Tibial nerve (tissue), 4 donors: ENCODE measurements around the gene ANKMY1. TPM values are rescaled to one million over a fixed set of nuclear protein-coding genes. Genes with fewer than 3 reads are reported as not detected.

Experiments used
- DNase-seq, 2 donors: peaks; one replicate each; pipeline ENCODE4 v3.0.0-alpha.2; 2019; ENCODE audit warnings: low spot score in 2 of 2
- H3K27ac ChIP-seq, 4 donors: fragments of 200-600 bp; sonication (generic) in 3 of 4; one replicate each; pipeline ENCODE4 v1.5.1; 2017 to 2019; ENCODE audit warnings: mild to moderate bottlenecking in 1 of 4
- H3K27me3 ChIP-seq, 2 donors: fragments of 200-600 bp; sonication (generic) in 1 of 2; one replicate each; pipeline versions ENCODE4 v1.5.1 to v1.6.0; 2017 to 2019
- H3K36me3 ChIP-seq, 3 donors: fragments of 200-600 bp; sonication (generic); one replicate each; pipeline ENCODE4 v1.5.1; 2018 to 2019
- H3K4me1 ChIP-seq, 4 donors: fragments of 200-600 bp; sonication (generic) in 3 of 4; one replicate each; pipeline ENCODE4 v1.5.1; 2017 to 2019
- H3K4me3 ChIP-seq, 4 donors: fragments of 200-600 bp; sonication (generic) in 3 of 4; one replicate each; pipeline ENCODE4 v1.5.1; 2017 to 2019; ENCODE audit warnings: mild to moderate bottlenecking in 1 of 4, moderate library complexity in 1 of 4
- H3K9me3 ChIP-seq, 4 donors: fragments of 200-600 bp; sonication (generic) in 3 of 4; one replicate each; pipeline ENCODE4 v1.5.1; 2017 to 2019
- CTCF ChIP-seq, 5 experiments: fragments of 200-600 bp in 3 of 5; fragments of 450-650 bp in 2 of 5; sonication (generic) in 3 of 5; IDR thresholded peaks; one replicate each; pipeline ENCODE4 v1.5.1; 2016 to 2019; ENCODE audit warnings: antibody characterized with exemption in 5 of 5, mild to moderate bottlenecking in 3 of 5, moderate library complexity in 2 of 5
- EP300 ChIP-seq, 2 donors: sonication (generic); formaldehyde crosslinking; IDR thresholded peaks; one replicate each; pipeline ENCODE4 v1.6.1; 2017; ENCODE audit warnings: antibody characterized with exemption in 2 of 2, mild to moderate bottlenecking in 1 of 2
- POLR2A ChIP-seq, 2 donors: fragments of 450-650 bp; IDR thresholded peaks; one replicate each; pipeline ENCODE4 v1.6.1; 2017; ENCODE audit warnings: antibody characterized with exemption in 2 of 2, mild to moderate bottlenecking in 2 of 2, moderate library complexity in 2 of 2
- WGBS, 2 donors: methylation state at CpG; one replicate each; pipeline ENCODE4 v1.1.5; 2018; 5-methylcytosine and 5-hydroxymethylcytosine counted together
- total RNA-seq, 4 donors: library from RNA; depleted of rRNA; stranded (reverse); fragments of >200 nt; gene quantifications; one replicate each; pipeline ENCODE4 v1.1.0, GENCODE V29; 2016

ANKMY1 gene
- total RNA-seq, 4 donors from 2014 or later, result 14.2 to 24.0 (median 21.4) TPM

GRCh38 chr2:240603846-240604245, 46.1 kb upstream of the ANKMY1 start:
- H3K27ac ChIP-seq, result peak overlapping the region in 2 of 4 donors; percentile 54 to 69
- TF ChIP-seq EP300 (IDR thresholded peaks at IDR 0.05) (no peak), POLR2A (IDR thresholded peaks at IDR 0.05) (no peak), CTCF (IDR thresholded peaks at IDR 0.05) (no peak)
- DNase-seq, result no peak
- 85 to 90% methylated on average over 8 to 10 of the region's 10 CpGs for WGBS, 2 donors
- H3K4me1 ChIP-seq, result peaks cover 0 to 14% (median 3%) of the 10 kb centered on the region in 4 donors
- no peaks in the 10 kb centered on the region for H3K27me3 ChIP-seq
- no peaks in the 10 kb centered on the region for H3K9me3 ChIP-seq
- no peak overlapping the region for H3K4me3 ChIP-seq
- peaks cover 0 to 41% (median 0%) of the 10 kb centered on the region in 3 donors for H3K36me3 ChIP-seq

- H3K4me3 ChIP-seq, result no peak overlapping the region
- no peaks in the 10 kb centered on the region for H3K27me3 ChIP-seq
- peaks cover 0 to 47% (median 6%) of the 10 kb centered on the region in 3 donors for H3K36me3 ChIP-seq
- DNase-seq, result no peak
- peaks cover 0 to 14% (median 3%) of the 10 kb centered on the region in 4 donors for H3K4me1 ChIP-seq
- H3K27ac ChIP-seq, result no peak overlapping the region
- no peaks in the 10 kb centered on the region for H3K9me3 ChIP-seq
- no peak for TF ChIP-seq CTCF (IDR thresholded peaks at IDR 0.05)
- TF ChIP-seq POLR2A (IDR thresholded peaks at IDR 0.05), result no peak
- no peak for TF ChIP-seq EP300 (IDR thresholded peaks at IDR 0.05)
- 87 to 88% methylated on average over 14 to 21 of the region's 22 CpGs for WGBS, 2 donors
These were observed 45.5 kb upstream of the ANKMY1 start for GRCh38 chr2:240603081-240603835.

GRCh38 chr2:240602266-240603050, 44.7 kb upstream of the ANKMY1 start:
- Histone ChIP-seq H3K9me3 (no peaks in the 10 kb centered on the region), H3K27me3 (no peaks in the 10 kb centered on the region), H3K4me1 (peaks cover 0 to 14% (median 3%) of the 10 kb centered on the region in 4 donors), H3K27ac (no peak overlapping the region), H3K36me3 (peaks cover 0 to 55% (median 11%) of the 10 kb centered on the region in 3 donors), H3K4me3 (no peak overlapping the region)
- WGBS, 2 donors, result 91 to 93% methylated on average over 27 to 30 of the region's 32 CpGs
- TF ChIP-seq CTCF (IDR thresholded peaks at IDR 0.05) (no peak), POLR2A (IDR thresholded peaks at IDR 0.05) (no peak), EP300 (IDR thresholded peaks at IDR 0.05) (no peak)
- peak in 1 of 2 donors; percentile 4 for DNase-seq

GRCh38 chr2:240601831-240602160, 44.0 kb upstream of the ANKMY1 start:
- Histone ChIP-seq H3K27ac (no peak overlapping the region), H3K36me3 (peaks cover 0 to 61% (median 11%) of the 10 kb centered on the region in 3 donors), H3K9me3 (no peaks in the 10 kb centered on the region), H3K27me3 (no peaks in the 10 kb centered on the region), H3K4me3 (no peak overlapping the region), H3K4me1 (peaks cover 0 to 14% (median 3%) of the 10 kb centered on the region in 4 donors)
- 87 to 94% methylated on average over 8 to 10 of the region's 11 CpGs for WGBS, 2 donors
- TF ChIP-seq POLR2A (IDR thresholded peaks at IDR 0.05), result no peak
- no peak for TF ChIP-seq CTCF (IDR thresholded peaks at IDR 0.05)
- no peak for TF ChIP-seq EP300 (IDR thresholded peaks at IDR 0.05)
- peak in 1 of 2 donors; percentile 6 for DNase-seq
